Psoas muscle (tissue), 8 donors: Measurements from ENCODE around the gene PPP1R3A. TPM values are rescaled to one million over a fixed set of nuclear protein-coding genes. Genes with fewer than 3 reads are reported as not detected.
"Not testable (repeated sequence)": the region's sequence is repeated elsewhere in the genome, so short reads cannot be mapped to it uniquely, and the experiment has no call there.

Experiments
- ATAC-seq, 4 donors: fragments of 200-7000 bp; cut with Tn5 transposase; one replicate each; pipeline ENCODE4 v1.9.1; 2020; ENCODE audit warnings: moderate library complexity in 3 of 4, mild to moderate bottlenecking in 2 of 4
- DNase-seq, 2 donors: peaks; one replicate each; pipeline ENCODE4 v3.0.0-alpha.2; 2020
- H3K27ac ChIP-seq: fragments of 200-600 bp; one replicate; pipeline ENCODE4 v1.8.0; 2022
- H3K27me3 ChIP-seq, 3 donors: fragments of 200-600 bp in 1 of 3; one replicate each; pipeline versions ENCODE4 v1.6.1 to v1.8.0; 2013 to 2022; ENCODE audit warnings: low read length in 2 of 3, mild to moderate bottlenecking in 2 of 3, moderate library complexity in 1 of 3; ENCODE audit not compliant: insufficient read depth in 3 of 3
- H3K36me3 ChIP-seq, 2 donors: fragments of 200-600 bp in 1 of 2; one replicate each; pipeline versions ENCODE4 v1.6.1 to v1.8.0; 2013 to 2022; ENCODE audit warnings: low read depth in 1 of 2, mild to moderate bottlenecking in 1 of 2, moderate library complexity in 1 of 2; ENCODE audit not compliant: insufficient read depth in 1 of 2
- H3K4me1 ChIP-seq: fragments of 200-600 bp; one replicate; pipeline ENCODE4 v1.8.0; 2022
- H3K4me3 ChIP-seq: fragments of 200-600 bp; one replicate; pipeline ENCODE4 v1.8.0; 2022; ENCODE audit warnings: mild to moderate bottlenecking
- H3K9me3 ChIP-seq: fragments of 200-600 bp; one replicate; pipeline ENCODE4 v1.8.0; 2022
- CTCF ChIP-seq: fragments of 200-600 bp; IDR thresholded peaks from one replicate; pipeline ENCODE4 v1.8.0; 2022; ENCODE audit warnings: antibody characterized with exemption
- WGBS, 3 donors: extraction: QIAGEN DNeasy Blood & Tissue Kit; methylation state at CpG; one replicate each; pipeline versions ENCODE4 v1.1.6 to v1.1.7; 2013; 5-methylcytosine and 5-hydroxymethylcytosine counted together
- intact Hi-C, 2 donors: fragments of 100-400 bp; cut with DNase I; formaldehyde crosslinking; loops; one replicate each; pipeline versions ENCODE4 v1.11.0 to v1.14.2; 2022
- polyA plus RNA-seq, 3 donors: library from polyadenylated mRNA; stranded (reverse); fragments of 200-250 nt; gene quantifications; one replicate each; pipeline ENCODE4 v1.2.3, GENCODE V29; 2013
- total RNA-seq, 4 donors: library from RNA; stranded (reverse); fragmentation: NEBNext Ultra II Directional in 2 of 4; extraction: Animal tissue kit (Norgen Biotek cat#: 25700) in 2 of 4; gene quantifications; one replicate each; pipeline versions ENCODE4 v1.2.1 to v1.2.4, GENCODE V29; 2021 to 2023
- donor health status: healthy with polysubstance abuse.
- donor health status: DM: no; HTN: no; CAD: no; lungs with moderate emphysema.
- donor health status: Bipolar disorder and iron deficiency.
- donor health status: healthy.
- donor health status: DM: yes; HTN: yes; CAD: no.
- donor health status: DM: no; HTN: no; CAD: no.
- donor health status: DM: no; HTN: no; CAD: no.
- donor health status: DM: yes; HTN: yes; CAD: no.

Gene PPP1R3A
- total and polyA plus RNA-seq, 7 donors = 1.8 to 124 (median 52.6) TPM

GRCh38 chr7:113953553-113953952 is 34.7 kb upstream of the PPP1R3A start:
- WGBS, 3 donors = 80 to 83% (median 83%) methylated on average over 2 of the region's 2 CpGs
- Histone ChIP-seq H3K27ac (no peak overlapping the region), H3K4me3 (no peak overlapping the region), H3K27me3 (no peaks in the 10 kb centered on the region), H3K4me1 (no peaks in the 10 kb centered on the region), H3K9me3 (peaks cover 12% of the 10 kb centered on the region), H3K36me3 (no peaks in the 10 kb centered on the region)
- no peak for ATAC-seq
- no peak for TF ChIP-seq CTCF
- DNase-seq = no peak
- intact Hi-C loops = no loop called here

GRCh38 chr7:113945018-113945938 is 26.5 kb upstream of the PPP1R3A start:
- no peak for TF ChIP-seq CTCF
- intact Hi-C loops = no loop called here
- peak in 2 of 4 donors; percentile 57 to 58 for ATAC-seq
- 53 to 64% (median 57%) methylated on average over 3 of the region's 3 CpGs for WGBS, 3 donors
- Histone ChIP-seq H3K4me3 (no peak overlapping the region), H3K4me1 (no peaks in the 10 kb centered on the region), H3K27ac (no peak overlapping the region), H3K9me3 (peaks cover 4% of the 10 kb centered on the region), H3K36me3 (no peaks in the 10 kb centered on the region), H3K27me3 (no peaks in the 10 kb centered on the region)
- DNase-seq = no peak

GRCh38 chr7:113936982-113937381 is 18.2 kb upstream of the PPP1R3A start:
- ATAC-seq (no peak), DNase-seq (no peak)
- H3K4me1 ChIP-seq = peaks cover 3% of the 10 kb centered on the region
- intact Hi-C loops = no loop called here
- H3K27me3 ChIP-seq = no peaks in the 10 kb centered on the region
- H3K27ac ChIP-seq = no peak overlapping the region
- H3K36me3 ChIP-seq = no peaks in the 10 kb centered on the region
- TF ChIP-seq CTCF = no peak
- no peak overlapping the region for H3K4me3 ChIP-seq
- WGBS, 3 donors = 84 to 96% (median 84%) methylated on average over 2 of the region's 2 CpGs
- no peaks in the 10 kb centered on the region for H3K9me3 ChIP-seq

DNA sequence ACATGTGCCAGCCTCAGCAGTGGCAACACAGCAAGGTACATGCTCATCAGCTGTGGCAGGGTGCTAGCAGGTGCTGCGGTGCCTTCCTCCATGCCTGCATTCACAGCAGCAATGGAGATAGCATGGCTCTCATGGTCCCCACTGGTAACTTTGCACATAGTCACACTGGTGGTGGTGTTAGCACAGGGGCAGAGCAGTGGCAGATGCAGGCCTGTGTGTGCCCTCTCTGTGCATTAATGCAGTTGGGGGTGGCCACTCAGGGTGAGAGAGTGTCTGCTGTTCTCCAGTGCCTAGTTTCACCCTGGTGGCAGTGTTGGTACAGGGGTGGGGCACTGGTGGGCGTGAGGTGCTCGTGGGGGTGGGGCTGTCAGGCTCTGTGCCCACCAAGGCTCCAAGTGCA is 17.7 kb upstream of the PPP1R3A start:
- DNase-seq = no peak
- Histone ChIP-seq H3K4me1 (peaks cover 3% of the 10 kb centered on the region), H3K9me3 (no peaks in the 10 kb centered on the region), H3K4me3 (no peak overlapping the region), H3K27ac (no peak overlapping the region), H3K27me3 (no peaks in the 10 kb centered on the region), H3K36me3 (no peaks in the 10 kb centered on the region)
- intact Hi-C loops = no loop called here
- 66 to 81% (median 77%) methylated on average over 3 of the region's 3 CpGs for WGBS, 3 donors
- TF ChIP-seq CTCF = no peak
- ATAC-seq = peak in 1 of 4 donors; percentile 11

- H3K27ac ChIP-seq, H3K9me3 ChIP-seq, intact Hi-C loops, H3K27me3 ChIP-seq, H3K36me3 ChIP-seq, DNase-seq, H3K4me3 ChIP-seq, H3K4me1 ChIP-seq, ATAC-seq: not testable (repeated sequence)
- WGBS, 3 donors = 86 to 97% (median 86%) methylated on average over 3 of the region's 3 CpGs
Observed at GRCh38 chr7:113929389-113929788, 10.6 kb upstream of the PPP1R3A start.
